Transverse colon (tissue), 4 donors: ENCODE data around the gene PTGFR.

ENCODE experiments used
- EP300 ChIP-seq: sonication (generic); formaldehyde crosslinking; IDR thresholded peaks from one replicate; pipeline ENCODE4 v1.6.1; 2017; ENCODE audit warnings: antibody characterized with exemption, low read depth
- POLR2AphosphoS5 ChIP-seq, 3 donors: sonication (generic); formaldehyde crosslinking; IDR thresholded peaks; one replicate each; pipeline ENCODE4 v1.6.1; 2016; ENCODE audit warnings: antibody characterized with exemption in 3 of 3
- TF ChIP-seq, protein P1 (sequence below), 5 experiments: fragments of 200-600 bp in 3 of 5; fragments of 450-650 bp in 2 of 5; sonication (generic) in 3 of 5; IDR thresholded peaks; 1 replicate in 2 of 5; 2 replicates in 3 of 5; pipeline ENCODE4 v1.5.1; 2016 to 2017; ENCODE audit warnings: antibody characterized with exemption in 5 of 5, inconsistent platforms in 3 of 5, mild to moderate bottlenecking in 2 of 5, moderate library complexity in 1 of 5

DNA sequence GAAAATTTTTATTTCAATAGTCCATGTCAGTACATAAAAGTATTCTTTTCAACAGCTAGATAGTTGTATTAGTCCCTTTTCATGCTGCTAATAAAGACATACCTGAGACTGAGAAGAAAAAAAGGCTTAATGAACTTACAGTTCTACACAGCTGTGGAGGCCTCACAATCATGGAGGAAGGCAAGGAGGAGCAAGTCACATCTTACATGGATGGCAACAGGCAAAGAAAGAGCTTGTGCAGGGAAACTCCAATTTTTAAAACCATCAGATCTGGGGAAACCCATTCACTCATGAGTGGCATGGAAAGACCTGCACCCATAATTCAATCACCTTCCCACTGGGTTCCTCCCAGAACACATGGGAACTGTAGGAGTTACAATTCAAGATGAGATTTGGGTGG lies 50.7 kb downstream of the PTGFR start:
- TF ChIP-seq, protein P1, sequence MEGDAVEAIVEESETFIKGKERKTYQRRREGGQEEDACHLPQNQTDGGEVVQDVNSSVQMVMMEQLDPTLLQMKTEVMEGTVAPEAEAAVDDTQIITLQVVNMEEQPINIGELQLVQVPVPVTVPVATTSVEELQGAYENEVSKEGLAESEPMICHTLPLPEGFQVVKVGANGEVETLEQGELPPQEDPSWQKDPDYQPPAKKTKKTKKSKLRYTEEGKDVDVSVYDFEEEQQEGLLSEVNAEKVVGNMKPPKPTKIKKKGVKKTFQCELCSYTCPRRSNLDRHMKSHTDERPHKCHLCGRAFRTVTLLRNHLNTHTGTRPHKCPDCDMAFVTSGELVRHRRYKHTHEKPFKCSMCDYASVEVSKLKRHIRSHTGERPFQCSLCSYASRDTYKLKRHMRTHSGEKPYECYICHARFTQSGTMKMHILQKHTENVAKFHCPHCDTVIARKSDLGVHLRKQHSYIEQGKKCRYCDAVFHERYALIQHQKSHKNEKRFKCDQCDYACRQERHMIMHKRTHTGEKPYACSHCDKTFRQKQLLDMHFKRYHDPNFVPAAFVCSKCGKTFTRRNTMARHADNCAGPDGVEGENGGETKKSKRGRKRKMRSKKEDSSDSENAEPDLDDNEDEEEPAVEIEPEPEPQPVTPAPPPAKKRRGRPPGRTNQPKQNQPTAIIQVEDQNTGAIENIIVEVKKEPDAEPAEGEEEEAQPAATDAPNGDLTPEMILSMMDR (IDR thresholded peaks at IDR 0.05): no peak
- TF ChIP-seq POLR2AphosphoS5 (IDR thresholded peaks at IDR 0.05) (no peak), EP300 (no peak)
